ENCODE data around the gene CCNB2. TPM values are rescaled to one million over a fixed set of nuclear protein-coding genes. Genes with fewer than 3 reads are reported as not detected.

CCNB2 gene
- polyA plus RNA-seq, 1 donor from 2014 or later, result 4.4 TPM

GRCh38 chr15:59133929-59134427, 29.0 kb downstream of the CCNB2 start:
- Histone ChIP-seq H3K27ac (ENCODE audit: low read length) (no peak overlapping the region), H3K9me2 (ENCODE audit: insufficient read depth, low read length) (no peaks in the 10 kb centered on the region), H3K79me2 (replicated peaks; ENCODE audit: insufficient read depth, low read length) (no peaks in the 10 kb centered on the region), H3K27me3 (ENCODE audit: insufficient read depth, low read depth, low read length) (no peaks in the 10 kb centered on the region), H3F3A (ENCODE audit: insufficient read depth, low read length, poor library complexity, severe bottlenecking) (no peaks in the 10 kb centered on the region), H2AFZ (ENCODE audit: low read depth, low read length) (no peak overlapping the region), H3K9me3 (ENCODE audit: low read length) (no peaks in the 10 kb centered on the region), H3K36me3 (ENCODE audit: insufficient read depth, low read length) (no peaks in the 10 kb centered on the region), H3K9ac (ENCODE audit: low read length) (no peak overlapping the region), H3K4me2 (ENCODE audit: low read length) (no peak overlapping the region), H4K20me1 (ENCODE audit: insufficient read depth) (no peaks in the 10 kb centered on the region), H3K4me3 (ENCODE audit: low read length) (no peak overlapping the region)
- TF ChIP-seq EZH2 (IDR thresholded peaks at IDR 0.05; ENCODE audit: borderline replicate concordance, insufficient read depth, low read length, poor library complexity, severe bottlenecking) (no peak), RAD21 (conservative IDR thresholded peaks at IDR 0.05) (no peak), CTCF (IDR thresholded peaks at IDR 0.05; ENCODE audit: poor library complexity, severe bottlenecking) (no peak), MXI1 (conservative IDR thresholded peaks at IDR 0.05; ENCODE audit: poor library complexity, severe bottlenecking) (no peak), REST (IDR thresholded peaks at IDR 0.05; ENCODE audit: borderline replicate concordance) (no peak), POLR2AphosphoS5 (IDR thresholded peaks at IDR 0.05) (no peak), EP300 (conservative IDR thresholded peaks at IDR 0.05; ENCODE audit: poor library complexity, severe bottlenecking) (no peak), TAF1 (IDR thresholded peaks at IDR 0.05; ENCODE audit: low read depth) (no peak)

GRCh38 chr15:59137566-59137965, 32.6 kb downstream of the CCNB2 start:
- H3K4me3 ChIP-seq (ENCODE audit: low read length), result no peak overlapping the region
- no peaks in the 10 kb centered on the region for H3K36me3 ChIP-seq (ENCODE audit: insufficient read depth, low read length)
- H3K4me2 ChIP-seq (ENCODE audit: low read length), result no peak overlapping the region
- no peaks in the 10 kb centered on the region for H3K9me2 ChIP-seq (ENCODE audit: insufficient read depth, low read length)
- no peaks in the 10 kb centered on the region for H3F3A ChIP-seq (ENCODE audit: insufficient read depth, low read length, poor library complexity, severe bottlenecking)
- TF ChIP-seq CTCF (IDR thresholded peaks at IDR 0.05; ENCODE audit: poor library complexity, severe bottlenecking) (no peak), EZH2 (IDR thresholded peaks at IDR 0.05; ENCODE audit: borderline replicate concordance, insufficient read depth, low read length, poor library complexity, severe bottlenecking) (no peak), RAD21 (conservative IDR thresholded peaks at IDR 0.05) (no peak), MXI1 (conservative IDR thresholded peaks at IDR 0.05; ENCODE audit: poor library complexity, severe bottlenecking) (no peak), EP300 (conservative IDR thresholded peaks at IDR 0.05; ENCODE audit: poor library complexity, severe bottlenecking) (no peak), REST (IDR thresholded peaks at IDR 0.05; ENCODE audit: borderline replicate concordance) (no peak), TAF1 (IDR thresholded peaks at IDR 0.05; ENCODE audit: low read depth) (no peak), SMC3 (conservative IDR thresholded peaks at IDR 0.05; ENCODE audit: poor library complexity) (no peak), POLR2AphosphoS5 (IDR thresholded peaks at IDR 0.05) (no peak)
- no peak overlapping the region for H3K27ac ChIP-seq (ENCODE audit: low read length)
- no peaks in the 10 kb centered on the region for H3K79me2 ChIP-seq (replicated peaks; ENCODE audit: insufficient read depth, low read length)
- H2AFZ ChIP-seq (ENCODE audit: low read depth, low read length), result no peak overlapping the region
- no peaks in the 10 kb centered on the region for H3K9me3 ChIP-seq (ENCODE audit: low read length)
- H3K27me3 ChIP-seq (ENCODE audit: insufficient read depth, low read depth, low read length), result no peaks in the 10 kb centered on the region
- no peak overlapping the region for H3K9ac ChIP-seq (ENCODE audit: low read length)
- H4K20me1 ChIP-seq (ENCODE audit: insufficient read depth), result no peaks in the 10 kb centered on the region

All from neural cell (in vitro differentiated cells).